ENCODE results near the gene TULP3. TPM values are rescaled to one million over a fixed set of nuclear protein-coding genes. Genes with fewer than 3 reads are reported as not detected.

The TULP3 gene
- total and polyA plus RNA-seq, 2 of the 8 experiments (the other 6 are each of a cell fraction or from before 2014, with no cell fraction given), result 18.4 to 21.2 TPM

GRCh38 chr12:2949411-2949810 lies 58.7 kb downstream of the TULP3 start (continued):
- TF ChIP-seq CHD2 (IDR thresholded peaks at IDR 0.05; ENCODE audit: low read length), result no peak
- no peak for TF ChIP-seq BRCA1 (IDR thresholded peaks at IDR 0.05; ENCODE audit: low read depth, low read length)
- no peak for TF ChIP-seq SUZ12 (IDR thresholded peaks at IDR 0.05; ENCODE audit: low read length)
- no peak for TF ChIP-seq RFX5 (IDR thresholded peaks at IDR 0.05; ENCODE audit: borderline replicate concordance, low read depth, low read length)
- TF ChIP-seq PHF8 (conservative IDR thresholded peaks at IDR 0.05; ENCODE audit: low read depth, low read length), result no peak
- no peak for TF ChIP-seq RXRA (IDR thresholded peaks at IDR 0.05; ENCODE audit: insufficient read depth, low read depth, low read length)
